Lower leg skin (tissue), 4 donors: ENCODE results near the gene PRELID3B. TPM values are rescaled to one million over a fixed set of nuclear protein-coding genes. Genes with fewer than 3 reads are reported as not detected.
A peak's percentile ranks its signal among the peaks of the same experiment; 100 is the strongest.

ENCODE experiments used
- DNase-seq, 2 donors: peaks; one replicate each; pipeline ENCODE4 v3.0.0-alpha.2; 2019; ENCODE audit warnings: low spot score in 2 of 2
- H3K4me3 ChIP-seq: fragments of 200-600 bp; sonication (generic); 2 replicates; pipeline ENCODE4 v1.5.1; 2017; ENCODE audit warnings: mild to moderate bottlenecking, low read depth; ENCODE audit not compliant: poor library complexity, severe bottlenecking
- CTCF ChIP-seq, 3 donors: fragments of 450-650 bp; IDR thresholded peaks; one replicate each; pipeline ENCODE4 v1.5.1; 2016; ENCODE audit warnings: antibody characterized with exemption in 3 of 3, mild to moderate bottlenecking in 3 of 3, moderate library complexity in 2 of 3
- POLR2A ChIP-seq, 2 donors: fragments of 450-650 bp; IDR thresholded peaks; one replicate each; pipeline ENCODE4 v1.6.1; 2016 to 2017; ENCODE audit warnings: antibody characterized with exemption in 2 of 2, mild to moderate bottlenecking in 1 of 2, moderate library complexity in 1 of 2
- WGBS, 2 donors: methylation state at CpG; one replicate each; pipeline ENCODE4 v1.1.5; 2018; 5-methylcytosine and 5-hydroxymethylcytosine counted together
- intact Hi-C: fragments of 100-400 bp; cut with DNase I; formaldehyde crosslinking; loops from one replicate; pipeline ENCODE4 v1.15.0; 2023; ENCODE audit warnings: low total_unique reads
- total RNA-seq, 4 donors: library from RNA; depleted of rRNA; stranded (reverse); fragments of >200 nt; gene quantifications; one replicate each; pipeline ENCODE4 v1.1.0, GENCODE V29; 2016

The PRELID3B gene
- total RNA-seq, 4 donors from 2014 or later: 38.3 to 50.8 (median 49.1) TPM

GRCh38 chr20:59005523-59006166, 36.9 kb downstream of the PRELID3B start:
- DNase-seq: peak in 1 of 2 donors; percentile 84
- TF ChIP-seq CTCF (IDR thresholded peaks at IDR 0.05): no peak
- no peak for TF ChIP-seq POLR2A (IDR thresholded peaks at IDR 0.05)
- H3K4me3 ChIP-seq: peak overlapping the region; percentile 44
- intact Hi-C loops: no loop called here
- WGBS, 2 donors: 66 to 70% methylated on average over 2 to 3 of the region's 3 CpGs

GRCh38 chr20:59004763-59005522, 37.6 kb downstream of the PRELID3B start:
- TF ChIP-seq POLR2A (IDR thresholded peaks at IDR 0.05): no peak
- no peak for TF ChIP-seq CTCF (IDR thresholded peaks at IDR 0.05)
- intact Hi-C loops: no loop called here
- WGBS, 2 donors: 57 to 62% methylated on average over 17 of the region's 17 CpGs
- DNase-seq: peak in 1 of 2 donors; percentile 90
- no peak overlapping the region for H3K4me3 ChIP-seq

- DNase-seq: peak in 1 of 2 donors; percentile 91
- WGBS, 2 donors: 65 to 68% methylated on average over 4 of the region's 4 CpGs
- H3K4me3 ChIP-seq: no peak overlapping the region
- intact Hi-C loops: no loop called here
- no peak for TF ChIP-seq POLR2A (IDR thresholded peaks at IDR 0.05)
- TF ChIP-seq CTCF (IDR thresholded peaks at IDR 0.05): no peak
Measured at GRCh38 chr20:59004493-59004762, 38.2 kb downstream of the PRELID3B start.

DNA sequence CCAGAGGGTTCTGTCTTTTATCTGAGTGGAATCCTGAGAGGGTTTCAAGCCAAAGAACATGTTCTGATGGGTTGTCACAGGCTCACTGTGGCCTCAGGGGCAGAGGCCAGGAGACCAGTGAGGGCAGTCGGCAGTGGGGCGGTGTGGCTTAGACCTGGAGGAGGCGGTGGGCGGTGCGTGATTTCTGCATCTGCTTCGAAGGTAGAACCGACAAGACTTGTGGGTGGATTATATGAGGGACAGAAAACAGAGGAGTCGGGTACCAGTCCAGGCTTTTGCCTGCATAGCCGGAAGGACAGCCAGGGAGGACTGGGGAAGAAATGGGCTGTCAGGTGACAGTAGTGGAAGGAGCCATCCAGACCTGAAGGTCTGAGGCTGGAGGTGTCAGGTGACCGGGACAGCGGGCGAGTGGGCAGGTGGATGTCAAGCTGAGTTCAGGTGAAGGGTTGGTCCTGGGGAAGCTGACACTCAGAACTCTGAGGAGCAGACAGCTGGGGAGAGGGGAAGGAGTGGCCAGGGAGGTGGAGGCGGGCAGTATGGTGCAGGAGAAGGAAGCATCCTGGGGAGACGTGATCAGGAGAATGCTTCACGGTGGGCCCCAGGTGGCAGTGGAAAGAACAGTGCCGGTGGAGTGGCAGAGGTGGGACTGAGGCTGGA, 38.6 kb downstream of the PRELID3B start:
- WGBS, 2 donors: 78 to 87% methylated on average over 16 of the region's 16 CpGs
- DNase-seq: no peak
- TF ChIP-seq POLR2A (IDR thresholded peaks at IDR 0.05): no peak
- TF ChIP-seq CTCF (IDR thresholded peaks at IDR 0.05): no peak
- intact Hi-C loops: no loop called here
- H3K4me3 ChIP-seq: no peak overlapping the region

DNA sequence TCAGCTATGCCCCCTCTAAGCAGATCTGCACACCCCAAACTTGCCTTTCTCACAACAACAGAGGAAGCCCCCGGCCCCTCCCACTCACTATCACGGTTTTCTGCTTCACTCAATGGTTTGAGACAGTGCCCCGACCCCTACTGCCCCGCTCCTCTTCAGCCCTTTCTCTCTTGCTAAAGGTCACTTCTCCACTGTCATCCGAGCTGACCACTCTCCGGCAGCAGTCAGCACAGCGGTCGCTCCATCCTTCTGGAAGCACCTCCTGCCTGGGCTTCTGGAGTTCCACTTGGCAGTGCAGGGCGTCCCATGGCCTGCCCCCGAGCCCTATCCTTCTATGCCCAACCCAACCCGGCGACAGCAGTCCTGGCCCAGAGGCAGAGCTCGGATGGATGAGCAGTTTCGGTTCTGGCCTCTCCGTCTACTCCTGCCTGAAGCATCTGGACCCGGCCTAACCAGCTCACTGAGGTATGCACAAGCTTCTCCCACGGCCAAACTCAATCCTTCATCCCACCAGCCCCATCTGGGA, 39.6 kb downstream of the PRELID3B start:
- no peak for DNase-seq
- H3K4me3 ChIP-seq: no peak overlapping the region
- 86 to 88% methylated on average over 17 of the region's 17 CpGs for WGBS, 2 donors
- TF ChIP-seq CTCF (IDR thresholded peaks at IDR 0.05) (no peak), POLR2A (IDR thresholded peaks at IDR 0.05) (no peak)
- intact Hi-C loops: no loop called here
